HG03342 (cell line): ENCODE measurements around the gene SKIL.

Experiments used
- ATAC-seq: cut with Tn5 transposase; IDR thresholded peaks from one replicate; pipeline ENCODE4 v1.9.1; 2021; ENCODE audit warnings: mild to moderate bottlenecking, moderate library complexity; ENCODE audit not compliant: unreplicated experiment

Gene SKIL

GRCh38 chr3:170346481-170347392 lies 10.8 kb upstream of the SKIL start:
- no peak for ATAC-seq

- peak; percentile 32 for ATAC-seq
Measured at GRCh38 chr3:170350515-170351413, 6.8 kb upstream of the SKIL start.

DNA sequence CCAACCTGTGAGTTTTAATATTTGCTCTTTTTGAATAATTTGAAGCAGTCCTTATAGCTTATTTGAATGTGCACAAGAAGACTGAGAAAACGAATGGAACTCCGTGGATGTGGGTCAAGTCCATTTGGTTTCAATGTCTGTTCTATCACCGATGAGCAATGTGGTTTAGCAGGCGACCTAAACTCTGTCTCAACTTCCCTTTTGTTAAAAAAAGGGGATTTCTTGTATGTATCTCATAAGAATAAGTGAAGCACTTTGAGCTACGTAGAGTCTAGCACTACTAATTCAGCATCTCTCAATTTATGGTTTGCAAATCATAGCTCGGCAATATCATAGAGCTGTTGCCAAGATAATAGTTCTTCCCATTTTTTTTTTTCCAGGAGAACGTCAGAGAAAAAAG lies 4.6 kb upstream of the SKIL start:
- peak; percentile 12 for ATAC-seq

DNA sequence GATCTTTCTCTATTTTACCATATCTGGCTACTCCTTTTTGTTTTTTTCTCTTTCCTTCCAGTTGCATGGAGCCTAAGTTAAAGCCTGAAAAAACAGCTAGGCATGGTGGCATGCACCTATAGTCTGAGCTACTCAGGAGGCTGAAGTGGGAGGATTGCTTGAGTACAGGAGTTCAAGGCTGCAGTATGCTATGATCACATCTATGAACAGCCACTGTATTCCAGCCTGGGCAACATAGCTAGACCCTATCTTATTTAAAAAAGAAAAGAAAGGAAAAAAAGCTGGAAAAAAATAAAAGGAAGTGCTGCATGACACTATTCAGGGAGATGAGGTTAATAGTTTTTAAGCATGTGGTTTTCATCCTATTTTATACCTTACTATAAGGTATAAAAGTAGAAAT lies 4.0 kb upstream of the SKIL start:
- ATAC-seq, result no peak

DNA sequence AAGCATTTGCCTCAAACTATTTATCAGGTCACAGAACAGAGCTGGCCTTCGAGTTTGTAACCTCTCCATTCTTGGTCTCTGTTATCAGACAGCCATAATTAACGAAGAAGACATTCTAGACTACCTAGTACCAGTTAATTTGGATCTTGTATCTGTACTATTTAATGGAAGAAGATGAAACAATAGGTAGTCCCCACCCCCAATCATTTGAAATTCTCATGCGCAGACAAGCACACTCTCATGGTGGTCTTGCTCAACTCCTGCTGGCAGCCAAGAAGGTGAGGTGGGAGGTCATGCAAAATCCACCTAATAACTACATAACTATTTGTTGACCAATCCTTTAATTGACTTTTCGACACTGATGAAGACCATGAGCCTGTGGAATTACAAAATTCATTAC lies 2.8 kb upstream of the SKIL start:
- ATAC-seq, result no peak

DNA sequence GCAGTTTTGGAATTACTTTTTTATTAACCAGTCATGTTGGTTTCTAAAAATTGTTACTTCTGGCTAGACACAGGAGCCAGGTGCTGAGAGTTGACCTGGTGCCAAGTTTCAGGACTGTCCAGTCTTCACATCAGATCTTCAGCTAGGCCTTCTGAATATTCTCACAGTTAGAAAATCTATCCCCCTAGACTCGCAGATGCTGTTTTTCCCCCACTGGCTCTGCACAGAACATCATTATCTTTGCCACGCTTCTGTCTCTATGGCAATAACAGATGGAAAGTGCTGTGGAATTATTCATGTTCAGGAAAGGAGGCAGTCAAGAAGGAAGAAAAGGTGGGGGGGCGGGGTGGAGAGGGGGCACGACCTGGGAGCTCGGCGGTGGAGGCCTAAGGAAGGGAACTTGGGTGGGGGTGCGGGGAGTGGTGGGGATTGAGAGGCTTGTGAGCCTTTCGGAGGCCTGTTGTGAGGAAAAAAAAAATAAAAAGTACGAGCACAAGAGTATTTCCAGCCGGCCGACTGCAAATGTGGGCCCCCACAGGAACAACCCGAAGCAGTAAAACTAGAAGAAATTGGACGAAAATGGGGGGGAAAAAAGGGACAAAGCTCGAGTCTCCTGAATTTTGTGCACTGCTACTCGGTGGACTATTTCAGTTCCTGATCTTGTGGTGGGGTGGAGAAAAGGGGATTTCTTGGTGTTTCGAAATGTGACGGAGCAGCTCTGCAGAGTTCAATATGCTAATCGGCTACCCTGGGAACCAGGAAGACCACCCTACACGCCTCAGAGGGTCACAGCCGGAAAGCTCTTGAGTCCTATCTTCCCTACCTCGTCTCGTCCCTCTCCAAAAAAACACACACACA lies 1.5 kb upstream of the SKIL start:
- peak; percentile 21 for ATAC-seq

GRCh38 chr3:170356596-170357175 lies 829 bp upstream of the SKIL start:
- peak; percentile 34 for ATAC-seq

DNA sequence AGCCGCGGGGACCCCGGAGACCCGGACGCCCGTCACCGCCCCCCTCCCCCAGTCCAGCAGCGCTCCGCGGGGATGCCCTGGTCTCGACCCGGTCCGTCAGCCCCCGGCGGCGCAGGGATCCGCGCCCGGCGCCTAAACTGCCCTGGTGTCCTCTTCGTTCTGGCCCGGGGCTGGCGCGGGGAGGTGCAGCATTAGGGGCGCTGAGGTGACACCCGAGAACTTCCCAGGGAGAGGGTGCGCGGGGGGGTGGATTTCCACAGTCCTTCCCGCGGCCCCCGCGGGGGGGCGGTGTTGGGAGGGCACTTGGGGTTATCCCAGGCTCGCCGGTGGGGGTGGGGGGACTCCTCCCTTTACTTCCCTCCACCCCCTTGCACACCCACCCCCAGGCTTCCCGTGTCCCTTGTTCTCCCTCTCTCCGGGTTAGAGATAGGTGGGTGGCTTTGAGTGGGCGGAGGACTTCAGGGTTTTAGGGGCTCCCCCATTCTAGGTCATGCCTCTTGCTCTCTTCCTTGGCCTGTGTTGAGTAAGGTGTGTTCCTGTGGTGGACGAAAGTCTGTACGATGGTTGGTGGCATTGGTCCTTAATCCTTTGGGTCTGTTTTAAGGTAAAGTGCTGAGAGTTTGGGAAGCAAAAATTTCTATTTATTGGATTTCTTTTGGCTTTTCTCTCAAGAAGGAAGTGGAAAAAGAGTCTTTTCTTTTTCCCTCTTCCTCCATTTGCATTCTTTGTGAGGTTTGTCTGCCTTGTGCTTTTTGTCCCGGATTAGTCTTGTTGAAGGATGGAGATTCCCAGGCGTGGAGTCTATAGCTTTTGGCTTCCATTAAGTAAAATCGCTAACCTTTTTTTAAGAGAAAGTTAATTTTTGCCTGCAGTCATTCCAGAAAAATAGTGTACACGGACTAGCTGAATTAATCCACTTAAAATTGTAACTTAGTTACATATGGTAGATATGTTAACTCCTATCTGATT lies 811 bp downstream of the SKIL start:
- peak; percentile 9 for ATAC-seq

DNA sequence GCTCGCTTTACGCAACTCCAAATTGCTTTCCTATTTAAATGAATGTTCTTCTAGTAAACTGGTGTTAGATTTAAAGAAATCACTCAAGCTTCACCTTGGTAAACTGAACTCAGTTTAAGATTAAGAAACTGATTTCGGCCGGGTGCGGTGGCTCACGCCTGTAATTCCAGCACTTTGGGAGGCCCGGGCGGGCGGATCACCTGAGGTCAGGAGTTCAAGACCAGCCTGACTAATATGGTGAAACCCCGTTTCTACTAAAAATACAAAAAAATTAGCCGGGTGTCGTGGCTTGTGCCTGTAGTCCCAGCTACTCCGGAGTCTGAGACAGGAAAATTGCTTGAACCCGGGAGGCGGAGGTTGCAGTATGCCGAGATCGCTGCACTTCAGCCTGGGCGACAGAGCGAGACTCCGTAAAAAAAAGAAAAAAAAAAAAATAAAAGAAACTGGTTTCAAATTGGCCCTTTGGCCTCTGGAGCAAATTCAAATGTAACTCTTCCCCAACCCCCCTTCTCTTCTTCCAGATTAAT lies 1.7 kb downstream of the SKIL start:
- ATAC-seq, result no peak

- ATAC-seq, result no peak
Measured at GRCh38 chr3:170360466-170360865, 3.0 kb downstream of the SKIL start.

- no peak for ATAC-seq
Measured at GRCh38 chr3:170360916-170361315, 3.4 kb downstream of the SKIL start.

- ATAC-seq, result no peak
Measured at GRCh38 chr3:170361711-170362110, 4.2 kb downstream of the SKIL start.

- ATAC-seq, result no peak
Measured at GRCh38 chr3:170363471-170363994, 6.0 kb downstream of the SKIL start.

DNA sequence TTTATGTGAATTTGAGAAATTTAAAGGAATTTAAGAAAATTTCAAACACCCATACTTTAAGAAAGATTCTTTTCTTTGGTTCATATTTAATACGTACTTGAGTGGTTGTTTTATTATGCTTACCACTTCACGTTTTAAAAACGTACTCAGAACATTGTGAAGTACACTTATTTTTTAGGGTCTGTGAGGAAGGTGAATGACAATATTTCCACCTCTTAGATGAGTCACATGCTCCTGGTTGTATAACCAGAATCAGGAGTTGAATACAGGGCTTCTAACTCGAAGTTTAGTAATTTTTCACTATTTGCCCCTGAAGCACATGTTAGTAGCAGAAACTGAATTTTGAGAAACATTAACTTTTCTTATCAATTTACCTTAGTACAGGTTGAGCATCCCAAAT lies 7.5 kb downstream of the SKIL start:
- no peak for ATAC-seq

DNA sequence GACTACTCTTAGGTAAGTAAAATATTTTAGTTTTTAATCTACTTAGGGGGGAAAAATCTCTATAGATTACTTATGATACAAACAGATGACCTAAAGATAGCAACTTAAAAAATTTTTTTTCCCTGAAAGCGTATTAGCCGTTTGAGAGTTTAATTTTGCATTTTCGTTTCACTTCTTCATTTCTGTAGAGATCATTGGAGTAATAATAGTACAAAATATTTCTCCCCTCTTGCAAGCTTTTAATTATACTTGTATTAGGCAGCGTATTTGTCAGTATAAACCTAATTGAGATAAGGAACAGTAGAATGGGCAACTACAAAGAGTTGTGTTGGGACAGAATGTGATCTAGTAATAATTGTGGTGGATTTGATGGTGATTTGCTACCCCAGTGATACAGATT lies 10.3 kb downstream of the SKIL start:
- no peak for ATAC-seq

DNA sequence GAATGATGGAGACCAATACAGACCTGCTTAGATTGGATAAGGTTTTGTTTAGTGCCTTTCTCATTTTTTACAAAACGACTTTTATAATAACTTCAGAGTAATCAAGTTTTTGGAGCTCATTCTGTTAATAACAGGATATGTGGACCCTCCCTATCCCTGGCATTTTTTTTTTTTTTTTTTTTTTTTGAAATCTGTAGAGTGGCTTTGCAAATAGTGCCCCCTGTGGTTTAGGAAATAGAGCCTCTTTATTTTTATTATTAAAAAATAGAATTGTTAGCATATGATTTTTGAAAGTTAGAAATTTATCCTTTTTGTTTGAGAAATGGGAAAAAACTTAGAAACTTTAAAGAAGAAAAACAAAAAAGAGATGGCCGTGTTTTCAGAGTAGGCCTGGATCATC lies 11.4 kb downstream of the SKIL start:
- no peak for ATAC-seq

DNA sequence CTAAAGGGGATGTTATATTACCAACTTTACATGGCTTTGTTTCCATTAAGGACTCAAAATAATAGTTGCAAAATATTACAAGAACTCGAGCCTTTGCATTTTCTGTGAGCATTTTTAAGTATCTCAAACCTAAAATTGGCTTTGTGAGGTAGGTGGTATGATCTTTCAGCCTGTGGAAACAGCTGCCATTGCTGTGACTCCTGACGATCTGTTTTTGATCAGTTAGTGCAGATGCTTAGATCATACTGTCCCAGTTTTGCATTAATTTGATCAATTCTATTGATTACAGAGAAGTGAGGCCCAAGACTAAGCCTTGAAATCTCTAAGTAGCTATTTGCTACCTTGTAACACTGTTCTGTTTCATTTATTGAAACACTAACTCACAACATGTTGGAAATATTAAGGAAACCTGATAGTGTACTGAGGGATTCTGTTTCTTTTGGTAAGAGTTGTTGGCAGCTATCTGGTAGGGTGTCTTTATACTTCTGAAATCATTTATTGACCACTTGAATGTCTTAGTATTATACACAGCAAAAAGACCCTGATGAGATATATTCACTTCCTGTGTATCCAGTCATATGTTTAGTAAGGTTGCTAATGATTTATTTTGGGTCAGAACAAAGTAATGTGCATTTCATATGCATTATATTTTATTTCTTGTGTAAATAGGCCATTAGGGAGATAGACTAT lies 14.8 kb downstream of the SKIL start:
- no peak for ATAC-seq

DNA sequence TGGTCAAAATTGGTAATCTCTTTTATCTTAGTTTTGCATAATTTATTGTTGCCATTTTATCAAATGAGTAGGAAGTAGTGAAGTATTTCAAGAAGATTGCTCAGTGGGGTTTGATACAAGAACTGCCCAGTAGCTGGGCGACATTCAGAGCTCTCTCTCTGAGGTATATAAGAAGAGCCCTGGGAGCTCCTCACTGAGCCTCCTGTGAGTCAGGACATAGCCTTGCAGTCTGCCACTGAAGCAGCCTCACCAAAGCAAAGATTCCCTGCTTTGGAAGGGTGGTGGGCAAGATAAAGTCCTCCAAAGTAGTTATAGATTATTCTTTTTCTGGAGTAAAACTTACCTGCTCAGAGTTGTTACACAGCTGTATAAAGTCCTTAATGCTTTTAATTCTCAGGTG lies 26.1 kb downstream of the SKIL start:
- ATAC-seq, result no peak
